H1 (cell line): ENCODE measurements around the gene PARM1. TPM values are rescaled to one million over a fixed set of nuclear protein-coding genes. Genes with fewer than 3 reads are reported as not detected.

Experiments
- CTCF ChIA-PET: fragments of 300-600 bp; sonication (Branson Sonifier 250); formaldehyde crosslinking; loops from one replicate; lab custom pipeline; 2021; ENCODE audit not compliant: partially characterized antibody; lab: Charles Lee
- POLR2A ChIA-PET: fragments of 300-600 bp; sonication (Branson Sonifier 250); formaldehyde crosslinking; loops from one replicate; lab custom pipeline; 2021; ENCODE audit warnings: inconsistent platforms; ENCODE audit not compliant: partially characterized antibody; lab: Charles Lee
- DNase-seq, 2 experiments: peaks; one replicate each; pipeline versions ENCODE4 v3.0.0 to v3.0.0-alpha.2; 2010 to 2022; ENCODE audit warnings: low spot score in 2 of 2, low read depth in 1 of 2, mixed read lengths in 1 of 2
- FAIRE-seq: peaks from 2 replicates; lab custom pipeline; 2011; peaks lifted over from hg19 to GRCh38; lab: Jason Lieb, UNC
- H2AFZ ChIP-seq: 2 replicates; pipeline ENCODE4 v1.8.1; 2012; ENCODE audit warnings: low read length, inconsistent platforms
- H2AK5ac ChIP-seq: 2 replicates; pipeline ENCODE4 v1.6.1; 2013; ENCODE audit warnings: low read depth, low read length
- H2BK120ac ChIP-seq: replicated peaks from 2 replicates; pipeline ENCODE3; 2013; ENCODE audit warnings: low read depth, low read length, inconsistent platforms
- H2BK12ac ChIP-seq: 2 replicates; pipeline ENCODE4 v1.6.1; 2013; ENCODE audit warnings: low read depth, low read length
- H2BK15ac ChIP-seq: 2 replicates; pipeline ENCODE4 v1.6.1; 2013; ENCODE audit warnings: low read length
- H2BK20ac ChIP-seq: 2 replicates; pipeline ENCODE4 v1.6.1; 2013; ENCODE audit warnings: low read length
- H2BK5ac ChIP-seq: 2 replicates; pipeline ENCODE4 v1.6.1; 2013; ENCODE audit warnings: low read depth, low read length
- H3K14ac ChIP-seq: 2 replicates; pipeline ENCODE4 v1.6.1; 2013; ENCODE audit warnings: inconsistent platforms; ENCODE audit not compliant: insufficient read length
- H3K18ac ChIP-seq: 2 replicates; pipeline ENCODE4 v1.6.1; 2013; ENCODE audit warnings: low read length; ENCODE audit errors: extremely low read depth
- H3K23ac ChIP-seq: 2 replicates; pipeline ENCODE4 v1.6.1; 2013; ENCODE audit warnings: inconsistent platforms; ENCODE audit not compliant: insufficient read length
- H3K23me2 ChIP-seq: 2 replicates; pipeline ENCODE4 v1.6.1; 2013; ENCODE audit warnings: low read depth, low read length
- H3K27ac ChIP-seq: 2 replicates; pipeline ENCODE4 v1.6.1; 2011; ENCODE audit warnings: low read depth, low read length, inconsistent platforms
- H3K27me3 ChIP-seq, 4 experiments: replicated peaks in 1 of 4; 1 replicate in 1 of 4; 2 replicates in 3 of 4; pipeline versions ENCODE4 v1.6.1 to v1.8.1; 2011 to 2013; ENCODE audit warnings: low read length in 3 of 4, mild to moderate bottlenecking in 3 of 4, inconsistent platforms in 2 of 4, mixed read lengths in 2 of 4, moderate library complexity in 1 of 4; ENCODE audit not compliant: control insufficient read depth in 3 of 4, insufficient read depth in 3 of 4; ENCODE audit errors: extremely low read depth in 1 of 4
- H3K36me3 ChIP-seq, 4 experiments: 2 replicates each; pipeline versions ENCODE4 v1.6.1 to v1.8.1; 2011 to 2013; ENCODE audit warnings: mild to moderate bottlenecking in 4 of 4, low read length in 3 of 4, moderate library complexity in 2 of 4, control low read depth in 1 of 4, inconsistent platforms in 1 of 4; ENCODE audit not compliant: insufficient read depth in 4 of 4, control insufficient read depth in 2 of 4
- H3K4ac ChIP-seq: replicated peaks from 2 replicates; pipeline ENCODE3; 2013; ENCODE audit warnings: low read length, low read depth, mixed read lengths, inconsistent platforms; ENCODE audit not compliant: insufficient read length
- H3K4me1 ChIP-seq, 4 experiments: replicated peaks in 1 of 4; 1 replicate in 1 of 4; 2 replicates in 3 of 4; pipeline versions ENCODE4 v1.6.1 to v1.8.1; 2011 to 2013; ENCODE audit warnings: low read length in 3 of 4, inconsistent platforms in 2 of 4, mixed read lengths in 1 of 4; ENCODE audit not compliant: insufficient read depth in 4 of 4, control insufficient read depth in 3 of 4
- H3K4me2 ChIP-seq, 2 experiments: 2 replicates each; pipeline versions ENCODE4 v1.6.1 to v1.8.1; 2011 to 2013; ENCODE audit warnings: low read depth in 2 of 2, low read length in 2 of 2, control low read depth in 1 of 2, inconsistent platforms in 1 of 2, mild to moderate bottlenecking in 1 of 2; ENCODE audit not compliant: insufficient read depth in 1 of 2
- H3K4me3 ChIP-seq, 4 experiments: fragments of 200-600, 300-600 bp in 1 of 4; sonication (generic), shearing (Covaris generic), sonication (Bioruptor Twin) in 1 of 4; 2 replicates each; pipeline versions ENCODE4 v1.5.1 to v1.8.1; 2011 to 2016; ENCODE audit warnings: low read length in 4 of 4, low read depth in 3 of 4, control low read depth in 2 of 4, inconsistent platforms in 2 of 4, mild to moderate bottlenecking in 2 of 4, mixed read lengths in 1 of 4, moderate library complexity in 1 of 4; ENCODE audit not compliant: insufficient read depth in 2 of 4; ENCODE audit errors: extremely low read depth in 1 of 4
- H3K56ac ChIP-seq: replicated peaks from 2 replicates; pipeline ENCODE3; 2013; ENCODE audit warnings: low read depth, mild to moderate bottlenecking, mixed read lengths, low read length, inconsistent platforms; ENCODE audit not compliant: insufficient read length
- H3K79me1 ChIP-seq: 2 replicates; pipeline ENCODE4 v1.6.1; 2013; ENCODE audit warnings: low read depth, low read length, control low read depth
- H3K79me2 ChIP-seq, 2 experiments: 2 replicates each; pipeline versions ENCODE4 v1.6.1 to v1.8.1; 2012 to 2013; ENCODE audit warnings: low read length in 2 of 2, mild to moderate bottlenecking in 2 of 2, inconsistent platforms in 1 of 2; ENCODE audit not compliant: insufficient read depth in 2 of 2, control insufficient read depth in 1 of 2
- H3K9ac ChIP-seq, 4 experiments: replicated peaks in 1 of 4; 1 replicate in 1 of 4; 2 replicates in 3 of 4; pipeline versions ENCODE4 v1.6.1 to v1.8.1; 2011 to 2013; ENCODE audit warnings: low read depth in 3 of 4, low read length in 3 of 4, control low read depth in 2 of 4, mild to moderate bottlenecking in 2 of 4, moderate library complexity in 2 of 4, inconsistent platforms in 1 of 4; ENCODE audit errors: extremely low read depth in 1 of 4
- H3K9me3 ChIP-seq, 2 experiments: 2 replicates each; pipeline versions ENCODE4 v1.6.1 to v1.8.1; 2012 to 2013; ENCODE audit warnings: mild to moderate bottlenecking in 2 of 2, moderate library complexity in 2 of 2, control low read depth in 1 of 2, inconsistent platforms in 1 of 2, low read depth in 1 of 2, low read length in 1 of 2, mixed read lengths in 1 of 2; ENCODE audit not compliant: insufficient read depth in 2 of 2
- H4K20me1 ChIP-seq, 2 experiments: replicated peaks in 1 of 2; 2 replicates each; pipeline versions ENCODE3 to v1.8.1; 2011 to 2013; ENCODE audit warnings: inconsistent platforms in 2 of 2, low read length in 2 of 2, mild to moderate bottlenecking in 1 of 2; ENCODE audit not compliant: insufficient read depth in 2 of 2, control insufficient read depth in 1 of 2
- H4K5ac ChIP-seq: 2 replicates; pipeline ENCODE4 v1.6.1; 2013; ENCODE audit warnings: low read length, low read depth, mixed read lengths, inconsistent platforms; ENCODE audit not compliant: insufficient read length
- H4K8ac ChIP-seq: 2 replicates; pipeline ENCODE4 v1.8.0; 2013; ENCODE audit warnings: mild to moderate bottlenecking, moderate library complexity, low read length, inconsistent platforms; ENCODE audit not compliant: insufficient read depth; ENCODE audit errors: extremely low read depth
- H4K91ac ChIP-seq: replicated peaks from 2 replicates; pipeline ENCODE3; 2013; ENCODE audit warnings: low read length, mixed read lengths, inconsistent platforms; ENCODE audit not compliant: insufficient read length
- NRF1 ChIP-seq: IDR thresholded peaks from 2 replicates; pipeline ENCODE4 v1.6.1; 2011; ENCODE audit warnings: mild to moderate bottlenecking, low read depth, low read length, improper control_type of control experiment
- SAP30 ChIP-seq: fragments of 300-600 bp; sonication (generic); IDR thresholded peaks from 2 replicates; pipeline ENCODE4 v1.7.1; 2012; ENCODE audit warnings: low read length, moderate library complexity, mild to moderate bottlenecking, inconsistent platforms; ENCODE audit not compliant: insufficient read depth, insufficient replicate concordance
- SP1 ChIP-seq: IDR thresholded peaks from 2 replicates; pipeline ENCODE4 v1.6.1; 2011; ENCODE audit warnings: low read depth, low read length
- WGBS, 2 experiments: shearing (Covaris generic) in 1 of 2; methylation state at CpG; one replicate each; pipeline versions ENCODE4 v1.1.6 to v1.1.7; 2013 to 2015; ENCODE audit warnings: low lambda C conversion rate in 2 of 2, mixed read lengths in 2 of 2, inconsistent platforms in 1 of 2, low coverage in 1 of 2, missing lambda C conversion rate in 1 of 2; ENCODE audit not compliant: insufficient replicate concordance in 2 of 2, insufficient coverage in 1 of 2, insufficient read length in 1 of 2; ENCODE audit errors: extremely low coverage in 1 of 2, missing lambda C conversion rate in 1 of 2; 5-methylcytosine and 5-hydroxymethylcytosine counted together
- polyA plus RNA-seq, 7 experiments: library from polyadenylated mRNA; depleted of rRNA in 3 of 7; stranded (reverse) in 5 of 7; unstranded in 2 of 7; fragments of >200 nt in 5 of 7; fragments of 200-250 nt in 2 of 7; gene quantifications; 1 replicate in 5 of 7; 2 replicates in 1 of 7; 4 replicates in 1 of 7; pipeline versions ENCODE4 v1.2.1 to v1.2.3, GENCODE V29; 2011 to 2013; ENCODE audit warnings: missing spikeins in 2 of 7, mixed read lengths in 2 of 7
- total RNA-seq: library from RNA; stranded (reverse); fragmentation: NEBNext Ultra II Directional; extraction: Animal tissue kit (Norgen Biotek cat#: 25700); gene quantifications from 2 replicates; pipeline ENCODE4 v1.2.1, GENCODE V29; 2021

Gene PARM1
- total and polyA plus RNA-seq, 2 of the 8 experiments (the other 6 are each of a cell fraction or from before 2014, with no cell fraction given): 2.0 to 5.3 TPM

DNA sequence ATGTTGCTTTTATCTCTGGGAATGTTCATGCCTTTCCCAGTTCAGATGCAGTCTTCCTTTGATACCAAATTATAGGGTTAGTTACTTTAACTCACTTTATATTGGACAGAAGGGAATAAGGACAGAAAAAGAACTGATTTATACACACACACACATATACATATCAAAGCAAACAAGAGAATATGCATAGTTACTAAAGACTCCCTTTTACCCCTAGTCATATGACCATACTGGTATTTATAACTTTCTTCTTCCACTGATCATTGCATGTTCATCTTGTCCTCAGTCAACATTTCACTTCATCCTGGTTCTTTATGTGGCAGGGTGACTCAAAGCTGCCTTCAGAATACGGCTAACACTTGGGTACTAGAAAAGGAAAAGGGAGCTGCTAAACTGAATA lies 120.4 kb downstream of the PARM1 start:
- no peak for TF ChIP-seq NRF1
- no peak for TF ChIP-seq SP1
- TF ChIP-seq SAP30: no peak
- TF ChIP-seq, all 59 proteins: peak for 0
- H3K27me3 ChIP-seq: no peaks in the 10 kb centered on the region
- H2AFZ ChIP-seq: no peak overlapping the region
- no peak overlapping the region for H3K4ac ChIP-seq
- no peaks in the 10 kb centered on the region for H3K36me3 ChIP-seq
- 82% methylated on average over 1 of the region's 1 CpG; no CpG with 5 or more reads in 1 of the 2 experiments for WGBS, 2 experiments
- no peak overlapping the region for H3K14ac ChIP-seq
- H3K23me2 ChIP-seq: no peaks in the 10 kb centered on the region
- H2AK5ac ChIP-seq: no peak overlapping the region
- H4K91ac ChIP-seq: no peak overlapping the region
- H2BK12ac ChIP-seq: no peak overlapping the region
- H3K23ac ChIP-seq: no peak overlapping the region
- H2BK5ac ChIP-seq: no peak overlapping the region
- no peak overlapping the region for H3K4me2 ChIP-seq
- H3K79me1 ChIP-seq: no peaks in the 10 kb centered on the region
- DNase-seq: no peak
- FAIRE-seq: no peak
- H3K4me1 ChIP-seq: peaks cover 0 to 2% (median 0%) of the 10 kb centered on the region in 4 experiments; a peak in 1 of 7 replicates
- no peaks in the 10 kb centered on the region for H3K9me3 ChIP-seq
- no peak overlapping the region for H3K18ac ChIP-seq
- H4K5ac ChIP-seq: no peak overlapping the region
- no peak overlapping the region for H3K27ac ChIP-seq
- ChIA-PET POLR2A (no interaction called here), CTCF (no interaction called here)
- no peak overlapping the region for H3K56ac ChIP-seq
- no peaks in the 10 kb centered on the region for H4K20me1 ChIP-seq
- no peak overlapping the region for H2BK20ac ChIP-seq
- H3K4me3 ChIP-seq: no peak overlapping the region
- H3K79me2 ChIP-seq: no peaks in the 10 kb centered on the region
- H4K8ac ChIP-seq: no peak overlapping the region
- no peak overlapping the region for H2BK15ac ChIP-seq
- no peak overlapping the region for H2BK120ac ChIP-seq
- H3K9ac ChIP-seq: no peak overlapping the region
